Caki2 (cell line): ENCODE measurements around the gene SNAI1. TPM values are rescaled to one million over a fixed set of nuclear protein-coding genes. Genes with fewer than 3 reads are reported as not detected.
"Not testable (repeated sequence)": the region's sequence is repeated elsewhere in the genome, so short reads cannot be mapped to it uniquely, and the experiment has no call there.

Experiments used
- DNase-seq: peaks from one replicate; pipeline ENCODE4 v3.0.0-alpha.2; 2015; ENCODE audit warnings: low read depth
- in situ Hi-C: cut with HindIII; loops from 2 replicates; pipeline ENCODE4 v1.10.0; 2016; ENCODE audit warnings: low sequenced_read_pairs, low pct_unique_long_range_greater_than_20kb, mixed read lengths
- total RNA-seq: library from RNA; depleted of rRNA; stranded (reverse); fragments of >200 nt; shearing (Covaris generic); gene quantifications from 2 replicates; pipeline ENCODE4 v1.2.3, GENCODE V29; 2014; ENCODE audit warnings: low replicate concordance

Gene SNAI1
- total RNA-seq, 1 experiment from 2014 or later: 0.10 TPM

GRCh38 chr20:49983123-49983847 is 505 bp downstream of the SNAI1 start:
- no peak for DNase-seq
- in situ Hi-C loops: no loop called here

DNA sequence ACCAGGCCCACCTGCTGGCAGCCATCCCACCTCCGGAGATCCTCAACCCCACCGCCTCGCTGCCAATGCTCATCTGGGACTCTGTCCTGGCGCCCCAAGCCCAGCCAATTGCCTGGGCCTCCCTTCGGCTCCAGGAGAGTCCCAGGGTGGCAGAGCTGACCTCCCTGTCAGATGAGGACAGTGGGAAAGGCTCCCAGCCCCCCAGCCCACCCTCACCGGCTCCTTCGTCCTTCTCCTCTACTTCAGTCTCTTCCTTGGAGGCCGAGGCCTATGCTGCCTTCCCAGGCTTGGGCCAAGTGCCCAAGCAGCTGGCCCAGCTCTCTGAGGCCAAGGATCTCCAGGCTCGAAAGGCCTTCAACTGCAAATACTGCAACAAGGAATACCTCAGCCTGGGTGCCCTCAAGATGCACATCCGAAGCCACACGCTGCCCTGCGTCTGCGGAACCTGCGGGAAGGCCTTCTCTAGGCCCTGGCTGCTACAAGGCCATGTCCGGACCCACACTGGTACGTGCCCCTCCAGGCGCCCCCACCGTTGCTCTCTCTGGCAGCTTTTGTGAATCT is 1.1 kb downstream of the SNAI1 start:
- in situ Hi-C loops: no loop called here
- no peak for DNase-seq

DNA sequence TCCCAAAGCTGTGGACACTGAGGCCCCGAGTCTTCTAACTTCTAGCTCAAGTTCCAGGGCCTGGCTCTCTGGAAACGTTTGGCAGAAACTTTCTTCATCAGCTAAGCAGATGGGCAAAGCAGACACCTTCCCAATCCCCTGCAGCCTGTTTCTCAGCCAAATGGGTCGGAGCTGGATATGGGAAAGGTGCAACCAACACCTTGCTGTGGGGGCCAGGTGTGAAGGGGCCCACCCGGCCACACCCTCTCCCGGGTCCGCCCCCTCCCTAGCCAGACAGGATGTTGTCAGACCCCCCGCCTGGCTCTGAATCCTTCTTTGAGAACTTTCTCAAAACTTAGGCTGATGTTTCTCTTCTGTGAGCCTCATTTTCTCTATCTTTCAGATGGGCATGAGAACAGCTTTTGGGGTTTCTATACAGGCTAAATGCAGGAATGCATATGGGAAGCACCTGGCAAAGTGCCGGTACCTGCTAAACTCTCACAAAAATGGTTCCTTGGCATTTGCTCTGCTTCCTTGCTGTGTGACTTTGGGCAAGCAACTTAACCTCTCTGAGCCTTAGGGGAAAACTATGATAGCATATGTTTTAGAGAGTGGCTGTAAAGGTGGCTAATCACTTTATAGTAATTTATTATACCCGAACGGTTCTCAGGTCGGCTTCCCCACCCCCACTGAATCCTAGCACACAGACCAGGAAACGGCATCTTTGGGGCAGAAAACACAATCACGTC is 1.8 kb downstream of the SNAI1 start:
- in situ Hi-C loops: no loop called here
- DNase-seq: no peak

- in situ Hi-C loops: no loop called here
- DNase-seq: no peak
These were observed 2.4 kb downstream of the SNAI1 start for GRCh38 chr20:49985157-49985556.

- DNase-seq: no peak
- in situ Hi-C loops: no loop called here
These were observed 2.8 kb downstream of the SNAI1 start for GRCh38 chr20:49985617-49986016.

DNA sequence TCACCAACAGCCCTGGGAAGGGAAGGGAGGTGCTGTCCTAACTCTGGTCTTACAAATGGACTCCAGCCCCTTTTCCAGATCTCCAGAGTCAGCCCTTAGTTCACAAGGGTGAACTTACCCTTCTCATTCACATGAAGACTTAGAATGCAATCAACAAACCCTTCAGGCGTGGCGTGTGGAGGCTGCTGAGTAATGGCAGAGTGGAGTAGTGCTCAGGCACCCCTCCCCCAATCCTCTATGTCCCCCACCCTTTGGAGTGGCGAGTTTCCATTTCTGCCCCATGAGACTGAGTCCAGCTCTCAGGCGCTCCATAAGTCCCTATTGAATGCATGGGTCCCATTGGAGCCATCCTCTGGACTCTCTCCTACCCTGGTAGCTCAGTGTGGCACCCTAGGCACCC is 3.3 kb downstream of the SNAI1 start:
- in situ Hi-C loops: no loop called here
- no peak for DNase-seq

DNA sequence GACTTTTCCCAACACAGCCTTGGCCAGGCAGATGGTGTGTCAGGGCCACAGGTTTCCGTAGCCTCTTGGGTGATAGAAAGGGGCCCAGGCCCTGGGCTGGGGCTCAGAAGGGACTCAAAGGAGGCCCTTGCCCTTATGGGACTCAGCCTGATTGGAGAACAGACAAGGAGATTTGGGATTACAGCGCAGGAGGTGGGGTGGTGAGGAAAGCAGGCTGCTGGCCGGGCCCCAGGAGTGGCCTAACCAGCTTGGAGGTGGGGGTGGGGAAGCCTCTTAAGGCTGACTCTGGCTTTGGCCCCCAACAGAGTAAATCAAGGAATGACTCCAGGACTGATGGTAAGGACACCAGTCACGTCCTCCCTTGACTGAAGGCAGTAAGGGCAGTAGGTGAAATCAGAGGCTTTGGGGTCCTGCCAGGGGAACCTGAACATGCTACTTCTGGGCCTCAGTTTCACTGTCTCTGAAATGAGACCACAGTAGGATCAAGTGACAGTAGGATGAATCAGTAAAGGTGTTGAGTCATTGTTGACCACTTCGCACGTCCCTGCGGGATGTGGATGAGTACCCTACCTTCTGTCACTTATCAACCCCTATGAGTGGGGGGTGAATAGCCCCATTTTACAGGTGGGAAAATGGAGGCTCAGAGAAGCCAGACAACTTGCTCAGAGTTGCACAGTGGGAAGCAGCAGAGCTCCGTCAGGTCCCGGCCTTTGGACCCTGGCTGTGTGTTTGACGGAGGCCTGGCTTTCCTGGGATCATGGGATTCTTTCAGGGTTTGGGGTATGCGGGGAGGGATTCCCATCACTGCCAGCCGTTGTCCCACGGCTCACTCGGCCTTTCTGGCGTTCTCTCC is 4.5 kb downstream of the SNAI1 start:
- in situ Hi-C loops: no loop called here

GRCh38 chr20:49987868-49988690 is 5.3 kb downstream of the SNAI1 start:
- no peak for DNase-seq
- in situ Hi-C loops: no loop called here

More for the DNA sequence above, 4.5 kb downstream of the SNAI1 start:
- DNase-seq: no peak

- in situ Hi-C loops: no loop called here
These were observed 6.7 kb downstream of the SNAI1 start for GRCh38 chr20:49989234-49990065.

DNA sequence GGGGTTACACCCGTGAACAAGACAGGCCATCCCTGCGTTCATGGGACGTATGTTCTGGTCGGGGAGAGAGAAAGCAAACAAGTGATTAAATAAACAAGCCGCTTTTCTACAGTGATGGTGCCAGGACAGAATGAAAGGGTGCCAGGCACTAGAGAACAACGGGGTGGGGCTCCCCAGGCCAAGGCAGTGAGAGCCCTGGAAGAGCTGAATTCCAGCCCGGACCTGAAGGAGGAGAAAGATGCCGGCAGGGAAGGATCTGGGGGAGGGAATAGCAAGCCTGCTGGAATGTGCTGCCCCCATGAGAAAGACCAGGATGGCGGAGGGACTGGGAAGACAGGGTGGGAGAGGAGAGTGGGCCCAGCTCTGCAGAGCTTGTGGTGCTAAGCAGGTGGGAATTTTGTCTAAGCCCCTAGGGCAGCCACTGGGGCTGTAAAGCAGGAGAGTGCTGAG is 7.5 kb downstream of the SNAI1 start:
- in situ Hi-C loops: no loop called here
- no peak for DNase-seq

More at GRCh38 chr20:49989234-49990065, 6.7 kb downstream of the SNAI1 start:
- no peak for DNase-seq

- DNase-seq: no peak
- in situ Hi-C loops: no loop called here
These were observed 10.5 kb downstream of the SNAI1 start for GRCh38 chr20:49993301-49993751.

- in situ Hi-C loops: no loop called here
- no peak for DNase-seq
These were observed 12.8 kb downstream of the SNAI1 start for GRCh38 chr20:49995586-49995985.

DNA sequence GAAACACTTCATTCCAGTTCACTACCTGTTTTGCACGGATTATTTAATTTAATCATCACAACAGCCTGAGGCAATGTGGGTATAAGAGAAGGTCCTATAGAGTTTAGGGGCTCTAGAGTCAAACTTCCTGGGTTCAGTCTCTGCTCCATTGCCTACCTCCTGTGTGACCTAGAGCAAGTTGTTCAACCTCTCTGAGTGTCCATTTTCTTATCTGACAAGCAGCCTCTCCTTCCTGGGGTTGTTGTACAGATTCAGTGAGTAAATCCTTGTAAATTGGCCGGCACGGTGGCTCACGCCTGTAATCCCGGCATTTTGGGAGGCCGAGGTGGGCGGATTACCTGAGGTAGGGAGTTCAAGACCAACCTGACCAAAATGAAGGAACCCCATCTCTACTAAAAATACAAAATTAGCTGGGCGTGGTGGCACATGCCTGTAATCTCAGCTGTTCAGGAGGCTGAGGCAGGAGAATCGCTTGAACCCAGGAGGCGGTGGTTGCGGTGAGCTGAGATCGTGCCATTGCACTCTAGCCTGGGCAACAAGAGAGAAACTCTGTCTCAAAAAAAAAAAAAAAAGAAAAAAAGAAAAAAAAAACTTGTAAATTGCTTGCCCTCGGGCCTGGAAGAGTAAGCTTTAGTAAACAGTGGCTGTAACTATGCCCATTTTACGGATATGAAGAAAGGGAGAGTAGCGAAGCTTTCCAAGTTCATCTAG is 15.9 kb downstream of the SNAI1 start:
- in situ Hi-C loops, DNase-seq: not testable (repeated sequence)

GRCh38 chr20:49999329-49999728 is 16.5 kb downstream of the SNAI1 start:
- DNase-seq: no peak
- in situ Hi-C loops: no loop called here

DNA sequence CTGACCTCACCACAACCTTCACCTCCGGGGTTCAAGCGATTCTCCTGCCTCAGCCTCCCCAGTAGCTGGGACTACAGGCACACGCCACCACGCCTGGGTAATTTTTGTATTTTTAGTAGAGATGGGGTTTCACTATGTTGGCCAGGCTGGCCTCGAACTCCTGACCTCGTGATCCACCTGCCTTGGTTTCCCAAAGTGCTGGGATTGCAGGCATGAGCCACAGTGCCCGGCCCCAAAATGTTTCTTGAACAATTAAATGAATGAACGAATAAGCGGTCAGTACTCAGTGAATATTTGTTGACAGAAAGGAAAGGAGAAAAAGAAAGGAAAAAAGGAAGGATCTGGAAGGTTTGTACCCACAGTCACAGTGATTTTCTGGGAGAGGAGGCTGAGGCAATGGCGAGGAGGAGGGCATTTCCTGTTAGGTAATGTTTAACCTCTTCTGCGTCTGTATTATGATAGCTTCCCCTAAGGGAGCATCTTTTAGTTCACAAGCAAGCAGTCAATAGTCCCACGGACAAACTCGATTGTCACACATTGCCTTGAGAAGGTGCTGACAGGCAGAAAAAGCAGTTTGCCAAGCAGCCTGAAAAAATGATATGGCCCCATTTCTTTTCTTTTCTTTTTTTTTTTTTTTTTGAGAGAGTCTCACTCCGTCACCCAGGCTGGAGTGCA is 17.9 kb downstream of the SNAI1 start:
- DNase-seq, in situ Hi-C loops: not testable (repeated sequence)

GRCh38 chr20:50001784-50002311 is 19.1 kb downstream of the SNAI1 start:
- no peak for DNase-seq
- in situ Hi-C loops: no loop called here
